Activated T-helper 1 cell treated with anti-CD3 and anti-CD28 coated beads, Interleukin-12 subunit alpha, Interleukin-12 subunit beta, Interleukin-2, Interleukin-4 antibody, amounts not matched to agents 30 ng/mL and 10 ng/mL and 1 ng/mL, durations not matched to agents 14 hours and 24 hours and 36 hours (primary cell): ENCODE measurements around the gene EIPR1. TPM values are rescaled to one million over a fixed set of nuclear protein-coding genes. Genes with fewer than 3 reads are reported as not detected.
"Not testable (repeated sequence)": the region's sequence is repeated elsewhere in the genome, so short reads cannot be mapped to it uniquely, and the experiment has no call there.

Experiments
- DNase-seq: peaks from one replicate; pipeline ENCODE4 v3.0.0; 2021; ENCODE audit warnings: low spot score
- H3K27ac Mint-ChIP-seq: one replicate; pipeline ENCODE4 v1.8.0; 2021; ENCODE audit warnings: mild to moderate bottlenecking, mixed read lengths
- H3K27me3 Mint-ChIP-seq: one replicate; pipeline ENCODE4 v1.8.0; 2022; ENCODE audit warnings: mild to moderate bottlenecking, moderate library complexity, mixed read lengths; ENCODE audit not compliant: insufficient read depth
- H3K36me3 Mint-ChIP-seq: one replicate; pipeline ENCODE4 v1.8.0; 2021; ENCODE audit warnings: low read depth, mixed read lengths
- H3K4me1 Mint-ChIP-seq: one replicate; pipeline ENCODE4 v1.8.0; 2021; ENCODE audit warnings: low read depth, mixed read lengths
- H3K4me3 Mint-ChIP-seq: one replicate; pipeline ENCODE4 v1.8.0; 2021; ENCODE audit warnings: mild to moderate bottlenecking, moderate library complexity, mixed read lengths
- H3K9me3 Mint-ChIP-seq: one replicate; pipeline ENCODE4 v1.8.0; 2021; ENCODE audit warnings: mixed read lengths
- intact Hi-C: fragments of 100-400 bp; cut with micrococcal nuclease; formaldehyde crosslinking; loops from one replicate; pipeline ENCODE4 v1.15.1; 2024
- total RNA-seq: library from RNA; stranded (reverse); gene quantifications from 2 replicates; pipeline ENCODE4 v1.2.3, GENCODE V29; 2022

Gene EIPR1
- total RNA-seq, 1 donor from 2014 or later = 53.8 TPM

DNA sequence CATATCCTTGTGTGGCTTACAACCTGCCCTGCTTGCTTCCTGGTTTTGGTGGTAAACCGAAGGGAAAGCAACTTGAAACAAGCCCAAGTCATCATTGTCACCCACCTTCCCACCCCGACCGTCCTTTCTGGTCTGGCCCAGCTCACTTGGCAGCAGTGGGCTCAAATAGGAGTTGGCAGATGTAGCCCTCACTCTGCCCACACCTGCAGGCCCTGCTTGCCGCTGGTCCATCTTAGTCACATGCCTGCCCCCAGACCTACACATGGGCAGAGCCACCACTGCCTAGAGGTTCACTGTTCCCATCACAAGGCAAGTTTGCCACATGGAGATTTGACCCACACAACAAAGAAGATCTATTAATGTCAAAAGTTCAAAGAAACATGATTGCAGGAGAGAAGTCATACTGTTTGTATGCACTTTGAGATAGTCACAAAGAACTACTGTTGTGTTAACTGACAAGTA is 9.3 kb downstream of the EIPR1 start:
- intact Hi-C loops = no loop called here
- Mint-ChIP-seq H3K4me3 (no peak overlapping the region), H3K9me3 (no peaks in the 10 kb centered on the region), H3K27me3 (no peaks in the 10 kb centered on the region), H3K36me3 (no peaks in the 10 kb centered on the region), H3K27ac (no peak overlapping the region), H3K4me1 (peaks cover 6% of the 10 kb centered on the region)
- DNase-seq = no peak

- no peaks in the 10 kb centered on the region for H3K27me3 Mint-ChIP-seq
- H3K27ac Mint-ChIP-seq = no peak overlapping the region
- DNase-seq = no peak
- H3K36me3 Mint-ChIP-seq = peaks cover 2% of the 10 kb centered on the region
- H3K4me3 Mint-ChIP-seq = no peak overlapping the region
- H3K4me1 Mint-ChIP-seq = peaks cover 16% of the 10 kb centered on the region
- intact Hi-C loops = no loop called here
- H3K9me3 Mint-ChIP-seq = no peaks in the 10 kb centered on the region
Measured at GRCh38 chr2:3365219-3365618, 12.4 kb downstream of the EIPR1 start.

DNA sequence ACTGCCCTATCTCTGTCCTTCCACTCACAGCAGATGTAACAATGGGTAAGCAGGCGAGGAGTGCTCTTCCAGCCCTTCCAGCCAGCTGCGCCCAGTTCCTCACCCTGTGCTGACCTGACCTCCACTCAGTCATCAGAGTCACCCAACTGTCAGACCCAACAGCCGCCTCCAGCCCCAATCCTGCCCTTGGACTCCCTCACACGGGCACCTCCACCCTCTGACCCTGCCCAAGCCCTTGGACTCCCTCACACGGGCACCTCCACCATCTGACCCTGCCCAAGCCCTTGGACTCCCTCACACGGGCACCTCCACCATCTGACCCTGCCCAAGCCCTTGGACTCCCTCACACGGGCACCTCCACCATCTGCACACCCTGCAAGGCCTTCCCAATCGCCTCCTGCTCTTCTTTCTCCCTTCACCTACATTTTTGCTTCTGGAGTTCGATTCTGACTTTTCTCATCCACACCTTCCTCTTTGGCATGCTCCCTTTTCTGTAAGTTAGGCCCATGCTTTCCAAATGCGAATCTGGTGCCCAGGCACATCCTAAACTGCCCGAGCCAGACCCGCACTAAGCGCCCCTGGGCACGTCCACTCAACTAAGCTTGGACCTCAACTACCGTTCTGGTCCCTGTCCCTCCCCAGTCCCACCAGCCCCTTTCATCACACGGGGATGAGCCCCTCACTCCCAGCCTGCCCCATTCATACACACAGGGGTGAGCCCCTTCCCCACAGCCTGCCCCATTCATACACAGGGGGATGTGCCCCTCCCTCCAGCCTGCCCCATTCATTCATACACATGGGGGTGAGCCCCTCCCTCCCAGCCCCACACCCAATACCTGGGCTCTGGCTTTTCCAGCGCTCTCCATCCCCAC is 15.9 kb downstream of the EIPR1 start:
- Mint-ChIP-seq H3K4me1 (peaks cover 25% of the 10 kb centered on the region), H3K9me3 (no peaks in the 10 kb centered on the region), H3K27me3 (no peaks in the 10 kb centered on the region), H3K36me3 (peaks cover 2% of the 10 kb centered on the region), H3K27ac (no peak overlapping the region), H3K4me3 (no peak overlapping the region)
- no peak for DNase-seq
- intact Hi-C loops = no loop called here

DNA sequence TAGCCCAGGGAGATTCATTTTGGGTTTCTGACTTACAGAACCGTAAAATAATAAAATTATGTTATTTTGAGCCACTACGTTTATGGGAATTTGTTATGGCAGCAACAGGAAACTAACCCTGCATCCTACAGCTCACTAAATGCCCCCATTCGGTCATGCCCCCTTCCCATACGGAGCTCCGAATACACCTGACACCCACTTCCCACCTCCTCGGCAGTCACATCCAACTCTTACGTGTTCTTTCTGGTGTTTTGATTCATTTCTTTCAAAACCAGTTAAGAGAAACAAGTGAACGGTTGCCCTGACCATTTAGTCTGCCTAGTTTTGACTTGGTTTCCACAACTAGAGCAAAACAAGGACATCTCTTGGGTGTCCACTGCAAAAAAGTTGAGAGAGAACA is 19.7 kb downstream of the EIPR1 start:
- H3K27ac Mint-ChIP-seq = no peak overlapping the region
- no peaks in the 10 kb centered on the region for H3K9me3 Mint-ChIP-seq
- intact Hi-C loops = no loop called here
- DNase-seq = no peak
- peaks cover 16% of the 10 kb centered on the region for H3K36me3 Mint-ChIP-seq
- H3K4me3 Mint-ChIP-seq = no peak overlapping the region
- no peaks in the 10 kb centered on the region for H3K27me3 Mint-ChIP-seq
- peaks cover 20% of the 10 kb centered on the region for H3K4me1 Mint-ChIP-seq

GRCh38 chr2:3357446-3357845 is 20.2 kb downstream of the EIPR1 start:
- Mint-ChIP-seq H3K4me1 (peaks cover 17% of the 10 kb centered on the region), H3K36me3 (peaks cover 20% of the 10 kb centered on the region)
- H3K27ac Mint-ChIP-seq, H3K4me3 Mint-ChIP-seq, H3K9me3 Mint-ChIP-seq, H3K27me3 Mint-ChIP-seq, DNase-seq, intact Hi-C loops: not testable (repeated sequence)

- Mint-ChIP-seq H3K4me1 (peaks cover 17% of the 10 kb centered on the region), H3K9me3 (peaks cover 5% of the 10 kb centered on the region), H3K36me3 (peaks cover 23% of the 10 kb centered on the region), H3K27me3 (no peaks in the 10 kb centered on the region), H3K27ac (no peak overlapping the region), H3K4me3 (no peak overlapping the region)
- no peak for DNase-seq
- intact Hi-C loops = no loop called here
Measured at GRCh38 chr2:3356799-3357198, 20.8 kb downstream of the EIPR1 start.

DNA sequence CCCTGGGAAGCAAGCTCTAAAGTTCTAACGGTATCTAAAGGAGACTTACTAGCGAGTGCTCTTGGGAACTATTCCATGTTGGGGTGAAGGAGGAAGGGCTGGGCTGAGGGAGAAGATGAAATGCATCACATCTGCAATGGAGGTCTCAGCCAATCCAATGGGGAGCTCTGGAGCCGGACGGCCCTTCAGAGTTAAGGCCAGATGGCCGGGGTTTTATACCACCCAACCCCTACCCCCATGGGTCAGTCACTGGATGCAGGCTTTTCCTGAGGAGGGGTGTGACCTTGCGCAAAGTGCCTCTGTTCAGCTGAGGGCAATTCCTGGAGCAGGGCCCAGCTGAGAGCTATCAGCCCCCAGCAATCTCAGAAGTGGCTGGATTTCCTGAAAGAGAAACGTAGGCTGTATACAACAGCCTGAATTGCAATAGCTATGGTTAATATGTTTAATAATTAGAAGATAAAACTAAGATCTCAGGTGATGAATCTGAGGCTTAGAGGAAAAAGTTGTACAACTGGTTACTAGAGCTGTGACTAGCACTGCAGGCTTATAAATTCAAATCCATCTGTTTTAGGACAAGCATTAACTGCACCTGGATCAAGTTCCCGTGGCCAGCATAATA is 21.6 kb downstream of the EIPR1 start:
- DNase-seq = no peak
- Mint-ChIP-seq H3K27me3 (no peaks in the 10 kb centered on the region), H3K27ac (no peak overlapping the region), H3K36me3 (peaks cover 29% of the 10 kb centered on the region), H3K4me1 (peaks cover 14% of the 10 kb centered on the region), H3K9me3 (peaks cover 10% of the 10 kb centered on the region), H3K4me3 (peak overlapping the region; percentile 31)
- intact Hi-C loops = no loop called here

- no peak for DNase-seq
- Mint-ChIP-seq H3K4me1 (peaks cover 17% of the 10 kb centered on the region), H3K4me3 (no peak overlapping the region), H3K36me3 (peaks cover 38% of the 10 kb centered on the region), H3K27me3 (no peaks in the 10 kb centered on the region), H3K27ac (no peak overlapping the region), H3K9me3 (peaks cover 21% of the 10 kb centered on the region)
- intact Hi-C loops = no loop called here
Measured at GRCh38 chr2:3354986-3355385, 22.6 kb downstream of the EIPR1 start.

DNA sequence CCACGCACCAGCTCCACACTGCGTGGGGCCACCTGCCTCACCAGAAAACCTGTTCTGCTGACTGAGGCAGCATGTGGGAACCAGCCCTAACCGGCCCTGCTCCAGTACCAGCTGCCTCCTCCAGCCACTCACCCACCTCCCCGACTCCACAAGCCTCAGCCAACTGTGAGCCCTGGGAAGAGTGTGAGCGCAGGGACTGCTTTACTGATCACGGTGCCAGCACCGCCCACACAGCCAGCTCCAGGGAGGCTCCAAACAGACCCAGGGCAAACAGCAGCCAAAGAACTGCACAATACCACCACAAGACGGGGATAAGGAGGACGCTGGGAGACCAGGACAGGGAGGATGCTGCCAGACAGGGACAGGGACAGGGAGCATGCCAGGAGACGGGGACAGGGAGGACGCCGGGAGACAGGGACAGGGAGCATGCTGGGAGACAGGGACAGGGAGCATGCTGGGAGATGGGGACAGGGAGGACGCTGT is 28.4 kb downstream of the EIPR1 start:
- H3K27me3 Mint-ChIP-seq = no peaks in the 10 kb centered on the region
- no peak overlapping the region for H3K27ac Mint-ChIP-seq
- no peak overlapping the region for H3K4me3 Mint-ChIP-seq
- no peak for DNase-seq
- H3K9me3 Mint-ChIP-seq = peaks cover 22% of the 10 kb centered on the region
- H3K4me1 Mint-ChIP-seq = peaks cover 4% of the 10 kb centered on the region
- H3K36me3 Mint-ChIP-seq = peaks cover 54% of the 10 kb centered on the region
- intact Hi-C loops = no loop called here

- H3K9me3 Mint-ChIP-seq = peaks cover 22% of the 10 kb centered on the region
- intact Hi-C loops = no loop called here
- peaks cover 49% of the 10 kb centered on the region for H3K36me3 Mint-ChIP-seq
Measured at GRCh38 chr2:3348767-3349166, 28.9 kb downstream of the EIPR1 start.

GRCh38 chr2:3345621-3346020 is 32.0 kb downstream of the EIPR1 start:
- Mint-ChIP-seq H3K36me3 (peaks cover 30% of the 10 kb centered on the region), H3K4me3 (no peak overlapping the region), H3K4me1 (peaks cover 9% of the 10 kb centered on the region), H3K27me3 (no peaks in the 10 kb centered on the region), H3K9me3 (peaks cover 8% of the 10 kb centered on the region), H3K27ac (no peak overlapping the region)
- DNase-seq = no peak
- intact Hi-C loops = no loop called here

More at GRCh38 chr2:3348767-3349166, 28.9 kb downstream of the EIPR1 start:
- no peak for DNase-seq
- Mint-ChIP-seq H3K27ac (no peak overlapping the region), H3K4me1 (peaks cover 4% of the 10 kb centered on the region), H3K27me3 (no peaks in the 10 kb centered on the region), H3K4me3 (no peak overlapping the region)

- Mint-ChIP-seq H3K27me3 (no peaks in the 10 kb centered on the region), H3K27ac (no peak overlapping the region), H3K36me3 (peaks cover 23% of the 10 kb centered on the region), H3K4me1 (peaks cover 6% of the 10 kb centered on the region), H3K9me3 (peaks cover under 1% of the 10 kb centered on the region), H3K4me3 (no peak overlapping the region)
- no peak for DNase-seq
- intact Hi-C loops = no loop called here
Measured at GRCh38 chr2:3344897-3345296, 32.7 kb downstream of the EIPR1 start.

- H3K4me3 Mint-ChIP-seq = no peak overlapping the region
- no peak for DNase-seq
- intact Hi-C loops = no loop called here
- peaks cover 16% of the 10 kb centered on the region for H3K36me3 Mint-ChIP-seq
- peaks cover 6% of the 10 kb centered on the region for H3K4me1 Mint-ChIP-seq
- H3K27ac Mint-ChIP-seq = no peak overlapping the region
- H3K9me3 Mint-ChIP-seq = no peaks in the 10 kb centered on the region
- no peaks in the 10 kb centered on the region for H3K27me3 Mint-ChIP-seq
Measured at GRCh38 chr2:3343012-3343411, 34.6 kb downstream of the EIPR1 start.
